ENCODE data around the gene CPXM1. TPM values are rescaled to one million over a fixed set of nuclear protein-coding genes. Genes with fewer than 3 reads are reported as not detected.

CPXM1 gene
- total and polyA plus RNA-seq, 9 of the 15 experiments (the other 6 are each of a cell fraction or from before 2014, with no cell fraction given) = 0.04 to 1.1 (median 0.37) TPM; not detected in 2

GRCh38 chr20:2840138-2840966 lies 39.9 kb upstream of the CPXM1 start, which contains the start of the genes PCED1A and VPS16 (continued):
- TF ChIP-seq ZMIZ1 (IDR thresholded peaks at IDR 0.05; ENCODE audit: low read depth in 2 of 2, low read length in 2 of 2) (no peak), RBBP5 (IDR thresholded peaks at IDR 0.05; ENCODE audit: borderline replicate concordance, insufficient read depth, low read length, poor library complexity, severe bottlenecking) (peak; percentile 83), TSC22D4 (tag; IDR thresholded peaks at IDR 0.05) (no peak), TAF15 (IDR thresholded peaks at IDR 0.05; ENCODE audit: low read depth, low read length) (no peak), ARNT (IDR thresholded peaks at IDR 0.05) (no peak), SRSF7 (optimal IDR thresholded peaks at IDR 0.05; ENCODE audit: low read depth, low read length) (no peak), ZNF644 (tag; IDR thresholded peaks at IDR 0.05; ENCODE audit: low read depth) (no peak), POLR3A (IDR thresholded peaks at IDR 0.05; ENCODE audit: borderline replicate concordance, extremely low read depth, insufficient read depth, insufficient read length) (no peak), CREB1 (IDR thresholded peaks at IDR 0.05) (no peak), CREB1 (CRISPR knock-in tag; IDR thresholded peaks at IDR 0.05) (peak; percentile 69; the same call in 1 of the 2 replicates), NFXL1 (CRISPR knock-in tag; IDR thresholded peaks at IDR 0.05) (no peak), EP300 (IDR thresholded peaks at IDR 0.05; ENCODE audit: low read length) (no peak), BACH1 (tag; IDR thresholded peaks at IDR 0.05) (no peak), SAFB2 (IDR thresholded peaks at IDR 0.05; ENCODE audit: borderline replicate concordance, low read depth, low read length, severe bottlenecking) (no peak), SMARCC2 (IDR thresholded peaks at IDR 0.05; ENCODE audit: low read depth) (no peak), NFIX (CRISPR knock-in tag; IDR thresholded peaks at IDR 0.05; ENCODE audit: low read depth) (no peak), ZNF780A (CRISPR knock-in tag; IDR thresholded peaks at IDR 0.05) (no peak), ZNF584 (CRISPR knock-in tag; IDR thresholded peaks at IDR 0.05; ENCODE audit: low read depth) (no peak), NR2C1 (IDR thresholded peaks at IDR 0.05) (no peak), NR2C1 (tag; IDR thresholded peaks at IDR 0.05) (0 out of 2 replicates have a peak, but pooled peaks have one; percentile 57), ZFPM2 (CRISPR knock-in tag; IDR thresholded peaks at IDR 0.05) (no peak)
- TF ChIP-seq, protein P1, sequence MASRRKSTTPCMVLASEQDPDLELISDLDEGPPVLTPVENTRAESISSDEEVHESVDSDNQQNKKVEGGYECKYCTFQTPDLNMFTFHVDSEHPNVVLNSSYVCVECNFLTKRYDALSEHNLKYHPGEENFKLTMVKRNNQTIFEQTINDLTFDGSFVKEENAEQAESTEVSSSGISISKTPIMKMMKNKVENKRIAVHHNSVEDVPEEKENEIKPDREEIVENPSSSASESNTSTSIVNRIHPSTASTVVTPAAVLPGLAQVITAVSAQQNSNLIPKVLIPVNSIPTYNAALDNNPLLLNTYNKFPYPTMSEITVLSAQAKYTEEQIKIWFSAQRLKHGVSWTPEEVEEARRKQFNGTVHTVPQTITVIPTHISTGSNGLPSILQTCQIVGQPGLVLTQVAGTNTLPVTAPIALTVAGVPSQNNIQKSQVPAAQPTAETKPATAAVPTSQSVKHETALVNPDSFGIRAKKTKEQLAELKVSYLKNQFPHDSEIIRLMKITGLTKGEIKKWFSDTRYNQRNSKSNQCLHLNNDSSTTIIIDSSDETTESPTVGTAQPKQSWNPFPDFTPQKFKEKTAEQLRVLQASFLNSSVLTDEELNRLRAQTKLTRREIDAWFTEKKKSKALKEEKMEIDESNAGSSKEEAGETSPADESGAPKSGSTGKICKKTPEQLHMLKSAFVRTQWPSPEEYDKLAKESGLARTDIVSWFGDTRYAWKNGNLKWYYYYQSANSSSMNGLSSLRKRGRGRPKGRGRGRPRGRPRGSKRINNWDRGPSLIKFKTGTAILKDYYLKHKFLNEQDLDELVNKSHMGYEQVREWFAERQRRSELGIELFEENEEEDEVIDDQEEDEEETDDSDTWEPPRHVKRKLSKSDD (conservative IDR thresholded peaks at IDR 0.05; ENCODE audit: low read length) = 0 out of 2 replicates have a peak, but pooled peaks have one; percentile 45

Measured in K562 (cell line).